ENCODE measurements around the gene ZC3H7A. TPM values are rescaled to one million over a fixed set of nuclear protein-coding genes. Genes with fewer than 3 reads are reported as not detected.
"Not testable (repeated sequence)": the region's sequence is repeated elsewhere in the genome, so short reads cannot be mapped to it uniquely, and the experiment has no call there.

ZC3H7A gene
- total RNA-seq, 1 donor from 2014 or later, result 25.6 TPM

- H3K27me3 ChIP-seq (ENCODE audit: low read depth), result no peaks in the 10 kb centered on the region
- intact Hi-C loops (cut with micrococcal nuclease), result no loop called here
- peaks cover 12% of the 10 kb centered on the region for H3K4me1 ChIP-seq
- no peak overlapping the region for H3K4me3 ChIP-seq
- DNase-seq, result peak; percentile 38
- TF ChIP-seq CTCF (IDR thresholded peaks at IDR 0.05; ENCODE audit: borderline replicate concordance), result no peak
- peak overlapping the region; percentile 25 for H3K27ac ChIP-seq (replicated peaks)
- no peaks in the 10 kb centered on the region for H3K9me3 ChIP-seq (replicated peaks)
- H3K36me3 ChIP-seq, result no peaks in the 10 kb centered on the region
Measured at GRCh38 chr16:11824362-11824761, 27.3 kb upstream of the ZC3H7A start.

GRCh38 chr16:11823645-11824044 is 26.6 kb upstream of the ZC3H7A start:
- H3K36me3 ChIP-seq; H3K27me3 ChIP-seq (ENCODE audit: low read depth); DNase-seq; H3K27ac ChIP-seq (replicated peaks); H3K9me3 ChIP-seq (replicated peaks); intact Hi-C loops (cut with micrococcal nuclease); H3K4me3 ChIP-seq: not testable (repeated sequence)
- H3K4me1 ChIP-seq, result peaks cover 12% of the 10 kb centered on the region

GRCh38 chr16:11819798-11820197 is 22.7 kb upstream of the ZC3H7A start:
- Histone ChIP-seq H3K9me3 (replicated peaks) (no peaks in the 10 kb centered on the region), H3K36me3 (no peaks in the 10 kb centered on the region), H3K4me1 (peaks cover 10% of the 10 kb centered on the region), H3K27ac (replicated peaks) (no peak overlapping the region), H3K27me3 (ENCODE audit: low read depth) (no peaks in the 10 kb centered on the region), H3K4me3 (no peak overlapping the region)
- DNase-seq, result no peak
- intact Hi-C loops (cut with micrococcal nuclease), result no loop called here
- TF ChIP-seq CTCF (IDR thresholded peaks at IDR 0.05; ENCODE audit: borderline replicate concordance), result no peak

- DNase-seq; H3K27ac ChIP-seq (replicated peaks); intact Hi-C loops (cut with micrococcal nuclease); H3K4me3 ChIP-seq; H3K36me3 ChIP-seq; H3K4me1 ChIP-seq; H3K27me3 ChIP-seq (ENCODE audit: low read depth); H3K9me3 ChIP-seq (replicated peaks): not testable (repeated sequence)
Measured at GRCh38 chr16:11818970-11819369, 21.9 kb upstream of the ZC3H7A start.

GRCh38 chr16:11816123-11816522 is 19.1 kb upstream of the ZC3H7A start:
- no peak for TF ChIP-seq CTCF (IDR thresholded peaks at IDR 0.05; ENCODE audit: borderline replicate concordance)
- no peak overlapping the region for H3K4me3 ChIP-seq
- DNase-seq, result no peak
- intact Hi-C loops (cut with micrococcal nuclease), result no loop called here
- no peaks in the 10 kb centered on the region for H3K9me3 ChIP-seq (replicated peaks)
- H3K27me3 ChIP-seq (ENCODE audit: low read depth), result no peaks in the 10 kb centered on the region
- H3K27ac ChIP-seq (replicated peaks), result no peak overlapping the region
- no peaks in the 10 kb centered on the region for H3K4me1 ChIP-seq
- no peaks in the 10 kb centered on the region for H3K36me3 ChIP-seq

- H3K4me1 ChIP-seq; H3K27ac ChIP-seq (replicated peaks); H3K4me3 ChIP-seq; intact Hi-C loops (cut with micrococcal nuclease); H3K9me3 ChIP-seq (replicated peaks); H3K27me3 ChIP-seq (ENCODE audit: low read depth); H3K36me3 ChIP-seq; DNase-seq: not testable (repeated sequence)
Measured at GRCh38 chr16:11814800-11815199, 17.7 kb upstream of the ZC3H7A start.

GRCh38 chr16:11806721-11807120 is 9.7 kb upstream of the ZC3H7A start:
- no peaks in the 10 kb centered on the region for H3K4me1 ChIP-seq
- H3K4me3 ChIP-seq, result no peak overlapping the region
- H3K9me3 ChIP-seq (replicated peaks), result no peaks in the 10 kb centered on the region
- intact Hi-C loops (cut with micrococcal nuclease), result no loop called here
- no peaks in the 10 kb centered on the region for H3K36me3 ChIP-seq
- no peak for TF ChIP-seq CTCF (IDR thresholded peaks at IDR 0.05; ENCODE audit: borderline replicate concordance)
- no peak overlapping the region for H3K27ac ChIP-seq (replicated peaks)
- no peak for DNase-seq
- no peaks in the 10 kb centered on the region for H3K27me3 ChIP-seq (ENCODE audit: low read depth)
